Thoracic aorta (tissue), 2 donors: ENCODE results near the gene USP32. TPM values are rescaled to one million over a fixed set of nuclear protein-coding genes. Genes with fewer than 3 reads are reported as not detected.

Experiments
- ATAC-seq: fragments of 150-250 bp; one replicate; pipeline ENCODE4 v1.8.0; 2017; ENCODE audit warnings: low read depth; ENCODE audit not compliant: insufficient number of reproducible peaks, low FRiP score
- DNase-seq: peaks from one replicate; pipeline ENCODE4 v3.0.0-alpha.2; 2020; ENCODE audit warnings: low spot score
- H3K27ac ChIP-seq, 2 donors: fragments of 200-600 bp; sonication (generic); 1 replicate in 1 of 2; 2 replicates in 1 of 2; pipeline ENCODE4 v1.5.1; 2016; ENCODE audit warnings: mild to moderate bottlenecking in 2 of 2, moderate library complexity in 2 of 2
- H3K27me3 ChIP-seq: fragments of 200-600 bp; sonication (generic); replicated peaks from 2 replicates; pipeline ENCODE4 v1.6.0; 2016; ENCODE audit warnings: mild to moderate bottlenecking; ENCODE audit not compliant: insufficient read depth
- H3K36me3 ChIP-seq: fragments of 200-600 bp; sonication (generic); one replicate; pipeline ENCODE4 v1.5.1; 2016
- H3K4me1 ChIP-seq, 2 donors: fragments of 200-600 bp; sonication (generic); 1 replicate in 1 of 2; 2 replicates in 1 of 2; pipeline versions ENCODE4 v1.5.1 to v1.6.0; 2016; ENCODE audit warnings: low read depth in 2 of 2, mild to moderate bottlenecking in 1 of 2; ENCODE audit not compliant: control insufficient read depth in 1 of 2
- H3K4me3 ChIP-seq: fragments of 200-600 bp; sonication (generic); 2 replicates; pipeline ENCODE4 v1.5.1; 2016; ENCODE audit warnings: mild to moderate bottlenecking
- H3K9me3 ChIP-seq: fragments of 200-600 bp; sonication (generic); 2 replicates; pipeline ENCODE4 v1.5.1; 2016
- total RNA-seq, 2 donors: library from RNA; depleted of rRNA; stranded (reverse); fragments of >200 nt; gene quantifications; one replicate each; pipeline versions ENCODE4 v1.1.0 to v1.2.3, GENCODE V29; 2016
- TF ChIP-seq, protein P1 (sequence below): fragments of 200-600 bp; sonication (generic); IDR thresholded peaks from one replicate; pipeline ENCODE4 v1.5.1; 2019; ENCODE audit warnings: antibody characterized with exemption

Gene USP32
- total RNA-seq, 2 donors from 2014 or later, result 24.8 to 58.4 TPM

DNA sequence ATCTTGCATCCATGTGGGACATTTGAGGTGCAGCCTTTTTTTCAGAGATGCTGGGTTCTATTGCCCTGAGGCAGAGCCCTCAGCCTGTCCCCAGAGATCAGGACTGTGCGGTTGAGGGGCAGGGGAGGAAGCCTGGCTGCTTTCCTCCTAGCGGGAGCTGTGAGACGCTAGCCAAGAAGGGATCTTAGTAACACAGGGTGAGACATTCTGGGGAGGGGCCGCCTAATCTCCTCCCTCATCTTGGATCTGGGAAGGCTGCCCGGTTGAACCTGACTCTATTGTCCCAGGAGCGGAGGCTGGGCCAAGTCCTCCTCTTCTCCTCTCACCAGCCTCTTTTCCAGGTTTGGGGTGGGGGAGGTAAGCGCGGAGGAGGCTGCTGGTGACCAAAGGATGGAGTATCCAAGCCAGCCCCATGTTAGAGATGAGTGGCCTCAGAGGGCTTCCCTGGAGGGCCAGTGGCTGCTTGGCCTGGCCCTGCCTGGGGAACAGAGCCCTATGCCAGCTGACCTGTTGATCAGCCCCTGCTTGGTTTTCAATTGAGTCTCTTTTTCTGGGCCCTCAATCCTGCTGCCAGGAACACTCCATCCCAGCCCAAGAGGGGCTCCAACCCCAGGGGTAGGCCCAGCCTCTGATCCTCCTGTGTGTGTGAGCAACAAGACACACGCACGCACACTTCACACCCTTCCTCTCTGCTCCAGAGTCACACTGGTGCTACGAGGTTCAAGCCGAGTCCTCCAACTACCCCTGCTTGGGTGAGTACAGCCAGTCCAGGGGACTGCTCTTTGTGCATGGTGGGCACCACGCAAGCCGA lies 237.1 kb downstream of the USP32 start:
- Histone ChIP-seq H3K36me3 (no peaks in the 10 kb centered on the region), H3K4me1 (peaks cover 4% of the 10 kb centered on the region in 2 donors), H3K4me3 (no peak overlapping the region), H3K9me3 (no peaks in the 10 kb centered on the region), H3K27me3 (peaks cover 15% of the 10 kb centered on the region), H3K27ac (no peak overlapping the region)
- DNase-seq (no peak), ATAC-seq (no peak)
- TF ChIP-seq, protein P1, sequence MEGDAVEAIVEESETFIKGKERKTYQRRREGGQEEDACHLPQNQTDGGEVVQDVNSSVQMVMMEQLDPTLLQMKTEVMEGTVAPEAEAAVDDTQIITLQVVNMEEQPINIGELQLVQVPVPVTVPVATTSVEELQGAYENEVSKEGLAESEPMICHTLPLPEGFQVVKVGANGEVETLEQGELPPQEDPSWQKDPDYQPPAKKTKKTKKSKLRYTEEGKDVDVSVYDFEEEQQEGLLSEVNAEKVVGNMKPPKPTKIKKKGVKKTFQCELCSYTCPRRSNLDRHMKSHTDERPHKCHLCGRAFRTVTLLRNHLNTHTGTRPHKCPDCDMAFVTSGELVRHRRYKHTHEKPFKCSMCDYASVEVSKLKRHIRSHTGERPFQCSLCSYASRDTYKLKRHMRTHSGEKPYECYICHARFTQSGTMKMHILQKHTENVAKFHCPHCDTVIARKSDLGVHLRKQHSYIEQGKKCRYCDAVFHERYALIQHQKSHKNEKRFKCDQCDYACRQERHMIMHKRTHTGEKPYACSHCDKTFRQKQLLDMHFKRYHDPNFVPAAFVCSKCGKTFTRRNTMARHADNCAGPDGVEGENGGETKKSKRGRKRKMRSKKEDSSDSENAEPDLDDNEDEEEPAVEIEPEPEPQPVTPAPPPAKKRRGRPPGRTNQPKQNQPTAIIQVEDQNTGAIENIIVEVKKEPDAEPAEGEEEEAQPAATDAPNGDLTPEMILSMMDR, result no peak

DNA sequence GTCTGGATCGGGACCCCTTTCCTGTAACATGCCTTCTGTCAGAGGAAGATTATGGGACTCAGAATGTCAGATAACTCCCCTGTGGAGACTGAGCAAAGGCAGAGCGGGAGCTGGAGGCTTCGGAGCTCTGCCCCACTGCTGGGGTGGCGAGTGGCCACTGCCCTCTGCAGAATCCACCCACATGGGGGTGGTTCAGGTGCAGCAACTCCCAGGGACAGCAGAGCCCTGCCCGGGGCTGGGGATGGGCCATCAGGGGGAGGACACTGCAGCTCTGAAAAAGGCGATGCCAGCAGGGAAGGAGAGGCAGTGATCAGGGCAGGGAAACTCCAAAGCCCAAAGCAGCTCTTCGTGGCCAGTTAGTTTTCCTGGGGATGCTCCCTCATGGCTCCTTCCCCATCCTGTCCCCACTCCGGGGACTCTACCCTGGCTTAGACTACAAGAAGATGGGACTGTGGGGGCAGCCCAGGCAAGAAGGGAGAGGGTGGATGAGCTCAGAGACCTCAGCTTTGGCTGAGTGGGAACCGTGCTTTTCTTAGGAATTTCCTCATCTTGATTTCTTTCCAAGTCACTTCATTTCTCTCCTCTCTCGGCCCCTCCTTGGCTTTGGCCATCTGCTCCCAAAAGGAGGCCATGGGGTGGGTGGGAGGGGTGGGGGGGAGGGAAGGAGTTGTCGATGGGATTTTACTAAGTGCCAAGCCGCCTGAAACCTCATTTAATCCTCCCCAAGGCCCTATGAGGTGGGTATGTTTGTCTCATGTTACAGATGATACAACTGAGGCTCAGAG lies 238.1 kb downstream of the USP32 start:
- TF ChIP-seq, protein P1, result no peak
- Histone ChIP-seq H3K27ac (no peak overlapping the region), H3K4me3 (no peak overlapping the region), H3K9me3 (no peaks in the 10 kb centered on the region), H3K36me3 (no peaks in the 10 kb centered on the region), H3K27me3 (peaks cover 21% of the 10 kb centered on the region), H3K4me1 (peaks cover 5 to 8% of the 10 kb centered on the region in 2 donors)
- DNase-seq (no peak), ATAC-seq (no peak)

DNA sequence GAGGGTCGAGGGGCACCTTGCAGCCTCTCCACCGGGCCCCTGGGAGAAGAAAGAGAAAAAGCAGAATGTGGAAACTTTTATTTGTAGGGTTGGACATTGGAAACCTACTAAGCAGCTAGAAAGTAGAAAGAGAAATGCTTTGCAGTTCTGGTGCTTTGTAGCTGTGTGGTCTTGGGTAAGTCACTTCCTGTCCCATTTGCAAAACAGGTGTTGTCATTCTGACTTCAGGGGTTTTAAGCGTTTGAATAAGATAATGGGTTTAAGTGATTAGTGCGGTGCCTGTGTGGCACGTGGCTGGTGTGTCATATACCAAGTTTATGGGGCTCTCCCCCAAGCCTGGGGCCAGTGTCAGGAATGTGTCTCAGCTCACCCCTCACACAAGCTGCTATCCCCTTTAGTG lies 240.6 kb downstream of the USP32 start:
- H3K4me3 ChIP-seq, result no peak overlapping the region

DNA sequence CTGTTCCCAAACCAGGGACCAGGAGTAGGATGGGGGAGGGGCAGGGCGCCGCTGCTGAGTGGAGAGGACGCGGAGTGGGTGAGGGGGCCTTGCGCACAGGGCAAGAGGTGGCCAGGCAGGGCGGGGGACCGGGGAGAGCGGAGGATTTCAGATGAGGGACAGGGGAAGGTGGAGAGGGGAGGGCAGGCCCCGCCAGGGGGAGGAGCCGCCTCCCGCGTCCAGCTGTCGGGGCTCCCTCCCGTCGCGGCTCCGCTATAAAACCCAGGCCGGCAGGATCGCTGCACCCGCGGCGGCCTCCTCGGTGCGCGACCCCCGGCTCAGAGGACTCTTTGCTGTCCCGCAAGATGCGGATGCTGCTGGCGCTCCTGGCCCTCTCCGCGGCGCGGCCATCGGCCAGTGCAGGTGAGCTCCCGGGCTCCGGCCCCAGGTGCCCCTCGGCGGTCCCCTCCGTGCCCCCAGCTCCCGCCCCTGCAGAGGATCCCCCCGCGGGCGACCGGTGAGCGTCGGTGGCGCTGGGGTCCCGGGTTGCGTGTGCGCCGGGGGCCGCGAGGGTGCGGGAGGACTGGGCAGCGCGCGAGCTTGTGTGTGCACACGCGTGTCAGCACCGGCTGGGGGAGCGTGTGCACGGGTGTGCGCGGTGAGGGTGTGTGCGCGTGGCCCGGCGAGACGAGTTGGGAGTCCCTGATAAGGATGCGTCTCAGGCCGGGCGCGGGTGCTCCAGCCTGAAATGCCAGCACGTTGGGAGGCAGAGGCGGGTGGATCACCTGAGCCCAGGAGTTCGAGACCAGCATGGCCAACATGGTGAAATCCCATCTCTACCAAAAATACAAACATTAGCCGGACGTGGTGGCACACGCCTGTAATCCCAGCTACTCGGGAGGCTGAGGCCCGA lies 242.0 kb downstream of the USP32 start, which contains the start of gene CA4:
Gene CA4, plus strand, starts transcription at position 283 of the 892 bp plus-strand sequence. Its CDS starts 62 bp downstream, at position 345.
- TF ChIP-seq, protein P1, result no peak
- H3K36me3 ChIP-seq, result no peaks in the 10 kb centered on the region
- DNase-seq (no peak), ATAC-seq (no peak)
- peaks cover 30% of the 10 kb centered on the region for H3K27me3 ChIP-seq
- no peak within 1 kb of the TSS for H3K27ac ChIP-seq
- H3K4me1 ChIP-seq, result peaks cover 5 to 8% of the 10 kb centered on the region in 2 donors
- H3K4me3 ChIP-seq, result peak within 1 kb of the TSS; percentile 52
- H3K9me3 ChIP-seq, result no peaks in the 10 kb centered on the region

More for the DNA sequence above, 240.6 kb downstream of the USP32 start:
- H3K36me3 ChIP-seq, result no peaks in the 10 kb centered on the region
- peaks cover 29% of the 10 kb centered on the region for H3K27me3 ChIP-seq
- DNase-seq (no peak), ATAC-seq (no peak)
- H3K9me3 ChIP-seq, result no peaks in the 10 kb centered on the region
- TF ChIP-seq, protein P1, result no peak
- no peak overlapping the region for H3K27ac ChIP-seq
- H3K4me1 ChIP-seq, result peaks cover 5 to 8% of the 10 kb centered on the region in 2 donors
